ENCODE results near the gene BHLHE23. TPM values are rescaled to one million over a fixed set of nuclear protein-coding genes. Genes with fewer than 3 reads are reported as not detected.
A peak's percentile ranks its signal among the peaks of the same experiment; 100 is the strongest.

Gene BHLHE23
- total and polyA plus RNA-seq, 2 donors from 2014 or later, result not detected

DNA sequence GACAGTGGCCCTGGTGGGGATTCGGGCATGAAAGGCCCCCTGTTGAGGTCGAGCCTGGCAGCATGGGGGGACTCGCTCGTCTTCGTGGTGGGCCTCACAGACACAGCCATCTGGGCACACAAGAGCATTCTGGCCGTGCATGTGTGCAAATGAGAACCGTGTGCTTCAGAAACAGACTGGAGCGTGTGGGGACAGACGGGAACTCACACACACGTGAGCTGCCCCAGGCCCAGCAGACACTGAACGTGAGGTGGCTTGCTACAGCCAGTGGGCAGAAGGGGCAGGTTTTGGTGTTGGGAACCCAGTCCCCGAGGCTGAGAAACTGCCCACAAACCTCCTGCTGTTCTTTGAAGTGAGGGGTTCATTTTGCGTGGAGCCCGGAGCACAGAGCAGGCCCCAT, 38.6 kb upstream of the BHLHE23 start:
- intact Hi-C loops (cut with DNase I), result no loop called here
- no peaks in the 10 kb centered on the region for H3K4me1 ChIP-seq (ENCODE audit: control insufficient read depth in 2 of 3, insufficient read depth in 2 of 3, low read depth in 1 of 3, low read length in 3 of 3)
- no peak overlapping the region for H3K9ac ChIP-seq (ENCODE audit: low read length in 3 of 3)
- no peaks in the 10 kb centered on the region for H3K9me3 ChIP-seq (ENCODE audit: control insufficient read depth in 2 of 3, insufficient read depth in 1 of 3, low read length in 3 of 3)
- FAIRE-seq (no peak), DNase-seq (peak in 1 of 5 donors; percentile 52)
- no peak overlapping the region for H3K4me3 ChIP-seq (ENCODE audit: low read length in 3 of 3)
- H3K36me3 ChIP-seq (ENCODE audit: control insufficient read depth in 2 of 3, insufficient read depth in 3 of 3, low read length in 3 of 3), result no peaks in the 10 kb centered on the region
- TF ChIP-seq, protein P1, sequence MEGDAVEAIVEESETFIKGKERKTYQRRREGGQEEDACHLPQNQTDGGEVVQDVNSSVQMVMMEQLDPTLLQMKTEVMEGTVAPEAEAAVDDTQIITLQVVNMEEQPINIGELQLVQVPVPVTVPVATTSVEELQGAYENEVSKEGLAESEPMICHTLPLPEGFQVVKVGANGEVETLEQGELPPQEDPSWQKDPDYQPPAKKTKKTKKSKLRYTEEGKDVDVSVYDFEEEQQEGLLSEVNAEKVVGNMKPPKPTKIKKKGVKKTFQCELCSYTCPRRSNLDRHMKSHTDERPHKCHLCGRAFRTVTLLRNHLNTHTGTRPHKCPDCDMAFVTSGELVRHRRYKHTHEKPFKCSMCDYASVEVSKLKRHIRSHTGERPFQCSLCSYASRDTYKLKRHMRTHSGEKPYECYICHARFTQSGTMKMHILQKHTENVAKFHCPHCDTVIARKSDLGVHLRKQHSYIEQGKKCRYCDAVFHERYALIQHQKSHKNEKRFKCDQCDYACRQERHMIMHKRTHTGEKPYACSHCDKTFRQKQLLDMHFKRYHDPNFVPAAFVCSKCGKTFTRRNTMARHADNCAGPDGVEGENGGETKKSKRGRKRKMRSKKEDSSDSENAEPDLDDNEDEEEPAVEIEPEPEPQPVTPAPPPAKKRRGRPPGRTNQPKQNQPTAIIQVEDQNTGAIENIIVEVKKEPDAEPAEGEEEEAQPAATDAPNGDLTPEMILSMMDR (IDR thresholded peaks at IDR 0.05; ENCODE audit: borderline replicate concordance, extremely low read depth, insufficient read depth), result no peak
- H3K27me3 ChIP-seq (ENCODE audit: control insufficient read depth, insufficient read depth, low read length), result peaks cover 5% of the 10 kb centered on the region
- H3K27ac ChIP-seq (ENCODE audit: low read depth in 2 of 2, low read length in 2 of 2), result no peak overlapping the region

DNA sequence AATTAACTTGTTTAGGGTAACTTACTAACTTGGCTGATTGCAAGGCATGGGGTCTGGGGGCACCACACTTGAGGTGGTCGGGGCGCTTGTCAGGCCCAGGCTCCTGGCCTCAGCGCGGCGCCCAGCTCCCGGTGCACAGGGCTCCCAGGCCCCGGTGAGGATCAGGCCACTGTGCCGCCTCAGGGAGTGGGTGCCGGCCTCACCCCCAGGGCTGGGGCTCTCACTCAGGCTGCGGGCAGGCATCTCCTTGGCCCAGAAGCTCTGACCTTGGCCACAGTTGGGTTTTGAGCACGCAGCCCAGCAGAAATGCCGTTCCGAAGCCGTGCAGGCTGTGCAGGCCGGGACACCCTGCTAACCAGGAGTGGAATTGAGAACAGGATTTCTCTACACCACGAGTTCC, 37.8 kb upstream of the BHLHE23 start:
- Histone ChIP-seq H3K27me3 (ENCODE audit: control insufficient read depth, insufficient read depth, low read length) (peaks cover 5% of the 10 kb centered on the region), H3K4me1 (ENCODE audit: control insufficient read depth in 2 of 3, insufficient read depth in 2 of 3, low read depth in 1 of 3, low read length in 3 of 3) (no peaks in the 10 kb centered on the region), H3K36me3 (ENCODE audit: control insufficient read depth in 2 of 3, insufficient read depth in 3 of 3, low read length in 3 of 3) (no peaks in the 10 kb centered on the region), H3K27ac (ENCODE audit: low read depth in 2 of 2, low read length in 2 of 2) (no peak overlapping the region), H3K4me3 (ENCODE audit: low read length in 3 of 3) (no peak overlapping the region), H3K9ac (ENCODE audit: low read length in 3 of 3) (no peak overlapping the region), H3K9me3 (ENCODE audit: control insufficient read depth in 2 of 3, insufficient read depth in 1 of 3, low read length in 3 of 3) (no peaks in the 10 kb centered on the region)
- TF ChIP-seq, protein P1 (IDR thresholded peaks at IDR 0.05; ENCODE audit: borderline replicate concordance, extremely low read depth, insufficient read depth), result no peak
- FAIRE-seq (no peak), DNase-seq (peak in 1 of 5 donors; percentile 57)
- intact Hi-C loops (cut with DNase I), result no loop called here

GRCh38 chr20:63044204-63044600, 37.4 kb upstream of the BHLHE23 start:
- Histone ChIP-seq H3K4me3 (ENCODE audit: low read length in 3 of 3) (no peak overlapping the region), H3K9me3 (ENCODE audit: control insufficient read depth in 2 of 3, insufficient read depth in 1 of 3, low read length in 3 of 3) (no peaks in the 10 kb centered on the region), H3K27ac (ENCODE audit: low read depth in 2 of 2, low read length in 2 of 2) (no peak overlapping the region), H3K4me1 (ENCODE audit: control insufficient read depth in 2 of 3, insufficient read depth in 2 of 3, low read depth in 1 of 3, low read length in 3 of 3) (no peaks in the 10 kb centered on the region), H3K36me3 (ENCODE audit: control insufficient read depth in 2 of 3, insufficient read depth in 3 of 3, low read length in 3 of 3) (no peaks in the 10 kb centered on the region), H3K9ac (ENCODE audit: low read length in 3 of 3) (no peak overlapping the region), H3K27me3 (ENCODE audit: control insufficient read depth, insufficient read depth, low read length) (peaks cover 5% of the 10 kb centered on the region)
- FAIRE-seq, result no peak
- TF ChIP-seq, protein P1 (IDR thresholded peaks at IDR 0.05; ENCODE audit: borderline replicate concordance, extremely low read depth, insufficient read depth), result no peak
- intact Hi-C loops (cut with DNase I), result no loop called here
- peak in 1 of 5 donors; percentile 36 for DNase-seq

All from kidney (tissue), 14 donors.